GM18951 (cell line): ENCODE results near the gene KCNK3.

Source experiments
- POLR2A ChIP-seq: IDR thresholded peaks from 4 replicates; pipeline ENCODE4 v1.6.1; 2011; ENCODE audit warnings: mild to moderate bottlenecking; ENCODE audit not compliant: insufficient read length, insufficient read depth; ENCODE audit errors: extremely low read depth
- in situ Hi-C: fragments of 300-500 bp; cut with MboI; formaldehyde crosslinking; loops from one replicate; pipeline ENCODE4 v1.12.0; 2022; ENCODE audit warnings: low sequenced_read_pairs, mixed read lengths, inconsistent platforms; ENCODE audit not compliant: unreplicated experiment

The KCNK3 gene

DNA sequence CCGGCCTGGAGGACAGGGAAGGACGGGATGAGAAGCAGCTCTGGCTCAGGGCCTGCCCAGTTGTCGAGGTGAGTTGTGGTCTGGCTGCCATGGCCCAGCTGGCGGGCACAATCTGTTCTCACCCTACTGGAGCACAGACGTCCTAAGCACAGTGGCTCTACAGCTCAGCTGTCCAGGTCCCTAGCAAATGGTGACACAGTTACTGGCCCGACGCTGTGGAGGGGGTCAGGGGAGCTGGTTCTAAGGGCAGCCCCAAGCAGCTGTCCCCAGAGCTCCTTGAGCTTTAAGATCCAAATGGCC is 32.9 kb downstream of the KCNK3 start:
- in situ Hi-C loops: no loop called here
- TF ChIP-seq POLR2A: no peak

DNA sequence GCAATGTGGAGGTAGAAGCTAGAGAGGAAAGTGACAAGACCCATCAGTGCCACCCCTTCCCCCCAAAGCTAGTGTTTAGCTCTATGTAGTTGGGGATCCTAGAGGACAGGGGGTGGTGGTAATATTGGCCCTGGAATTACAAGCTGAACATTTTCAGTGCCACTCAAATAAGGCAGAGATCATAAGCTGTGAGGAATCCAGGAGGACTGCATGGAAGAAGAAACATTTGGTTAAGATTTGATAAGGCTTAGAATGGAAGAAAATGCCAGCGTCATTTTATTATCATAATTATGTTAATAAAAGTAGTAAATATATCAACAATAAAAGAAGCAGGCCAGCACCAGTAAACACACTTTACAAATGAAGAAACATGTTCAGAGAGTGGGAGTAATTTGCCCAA is 33.7 kb downstream of the KCNK3 start:
- no peak for TF ChIP-seq POLR2A
- in situ Hi-C loops: no loop called here

DNA sequence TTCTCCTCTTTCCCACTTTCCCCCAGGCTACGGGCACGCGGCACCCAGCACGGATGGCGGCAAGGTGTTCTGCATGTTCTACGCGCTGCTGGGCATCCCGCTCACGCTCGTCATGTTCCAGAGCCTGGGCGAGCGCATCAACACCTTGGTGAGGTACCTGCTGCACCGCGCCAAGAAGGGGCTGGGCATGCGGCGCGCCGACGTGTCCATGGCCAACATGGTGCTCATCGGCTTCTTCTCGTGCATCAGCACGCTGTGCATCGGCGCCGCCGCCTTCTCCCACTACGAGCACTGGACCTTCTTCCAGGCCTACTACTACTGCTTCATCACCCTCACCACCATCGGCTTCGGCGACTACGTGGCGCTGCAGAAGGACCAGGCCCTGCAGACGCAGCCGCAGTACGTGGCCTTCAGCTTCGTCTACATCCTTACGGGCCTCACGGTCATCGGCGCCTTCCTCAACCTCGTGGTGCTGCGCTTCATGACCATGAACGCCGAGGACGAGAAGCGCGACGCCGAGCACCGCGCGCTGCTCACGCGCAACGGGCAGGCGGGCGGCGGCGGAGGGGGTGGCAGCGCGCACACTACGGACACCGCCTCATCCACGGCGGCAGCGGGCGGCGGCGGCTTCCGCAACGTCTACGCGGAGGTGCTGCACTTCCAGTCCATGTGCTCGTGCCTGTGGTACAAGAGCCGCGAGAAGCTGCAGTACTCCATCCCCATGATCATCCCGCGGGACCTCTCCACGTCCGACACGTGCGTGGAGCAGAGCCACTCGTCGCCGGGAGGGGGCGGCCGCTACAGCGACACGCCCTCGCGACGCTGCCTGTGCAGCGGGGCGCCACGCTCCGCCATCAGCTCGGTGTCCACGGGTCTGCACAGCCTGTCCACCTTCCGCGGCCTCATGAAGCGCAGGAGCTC is 35.4 kb downstream of the KCNK3 start:
- no peak for TF ChIP-seq POLR2A
- in situ Hi-C loops: no loop called here

DNA sequence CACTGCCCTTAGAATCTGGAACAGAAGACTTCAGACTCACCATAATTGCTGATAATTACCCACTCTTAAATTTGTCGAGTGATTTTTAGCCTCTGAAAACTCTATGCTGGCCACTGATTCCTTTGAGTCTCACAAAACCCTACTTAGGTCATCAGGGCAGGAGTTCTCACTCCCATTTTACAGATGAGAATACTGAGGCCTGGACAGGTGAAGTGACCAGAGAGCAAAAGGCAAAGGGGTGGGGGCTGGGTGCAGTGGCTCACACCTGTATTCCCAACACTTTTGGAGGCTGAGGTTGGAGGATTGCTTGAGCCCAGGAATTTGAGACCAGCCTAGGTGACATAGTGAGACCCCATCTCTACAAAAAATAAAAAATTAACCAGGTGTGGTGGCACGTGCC is 36.8 kb downstream of the KCNK3 start:
- in situ Hi-C loops: no loop called here
- TF ChIP-seq POLR2A: no peak

DNA sequence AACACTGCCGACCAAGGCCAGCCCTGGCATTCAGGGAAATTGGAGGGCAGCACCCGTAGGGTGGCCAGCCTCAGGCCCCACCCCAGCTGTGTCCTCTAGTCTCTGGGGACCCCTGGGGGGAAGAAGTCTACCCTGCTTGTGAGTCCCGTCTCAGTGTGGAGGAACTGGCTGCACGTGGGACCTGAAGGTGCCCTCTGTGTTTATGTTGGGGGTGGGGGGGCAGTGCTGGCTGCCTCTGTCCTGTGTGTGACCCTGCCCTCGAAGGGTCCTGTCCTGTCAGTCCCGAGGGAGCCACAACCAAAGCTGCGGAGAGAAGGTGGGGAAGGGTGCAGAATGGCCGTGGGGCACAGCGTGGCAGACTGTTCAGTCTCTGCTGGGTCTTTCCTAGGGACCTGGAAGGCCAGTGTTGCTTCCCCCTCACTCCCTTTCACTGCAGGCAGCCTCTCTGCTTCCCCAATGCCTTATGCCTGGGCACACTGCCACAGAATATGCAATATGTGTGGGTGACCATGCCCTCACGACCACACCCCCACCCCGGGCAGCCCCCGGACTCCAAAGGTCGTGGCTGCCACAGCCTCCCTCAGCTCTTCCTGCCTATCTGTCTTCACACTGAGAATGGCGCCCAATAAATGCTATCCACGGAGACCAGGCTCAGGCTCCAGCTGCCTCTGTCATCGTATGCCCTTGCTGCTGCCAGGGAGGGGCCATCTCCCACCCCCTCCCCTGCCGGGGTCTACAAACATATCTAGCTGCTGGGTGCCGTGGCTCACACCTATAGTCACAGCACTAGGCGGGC is 38.2 kb downstream of the KCNK3 start:
- in situ Hi-C loops: no loop called here
- TF ChIP-seq POLR2A: no peak

DNA sequence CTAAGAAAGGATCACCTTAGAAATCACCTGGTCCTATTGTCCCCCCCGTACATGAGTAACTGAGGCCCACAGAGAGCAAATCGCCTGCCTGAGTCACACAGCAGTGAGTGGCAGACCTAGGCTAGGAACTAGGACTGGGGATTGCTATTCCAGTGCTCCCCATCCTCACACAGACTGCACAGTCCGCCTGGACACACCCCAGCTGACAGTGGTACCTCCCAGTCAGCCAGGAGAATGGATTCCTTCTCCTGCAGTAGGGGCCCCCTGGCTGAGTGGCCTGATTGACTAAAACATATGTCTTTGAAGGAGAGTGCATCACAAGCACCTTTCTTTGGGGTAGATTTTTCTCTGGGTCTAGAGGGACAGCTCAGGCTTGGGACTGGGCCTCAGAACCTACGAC is 39.2 kb downstream of the KCNK3 start:
- in situ Hi-C loops: no loop called here
- TF ChIP-seq POLR2A: no peak

DNA sequence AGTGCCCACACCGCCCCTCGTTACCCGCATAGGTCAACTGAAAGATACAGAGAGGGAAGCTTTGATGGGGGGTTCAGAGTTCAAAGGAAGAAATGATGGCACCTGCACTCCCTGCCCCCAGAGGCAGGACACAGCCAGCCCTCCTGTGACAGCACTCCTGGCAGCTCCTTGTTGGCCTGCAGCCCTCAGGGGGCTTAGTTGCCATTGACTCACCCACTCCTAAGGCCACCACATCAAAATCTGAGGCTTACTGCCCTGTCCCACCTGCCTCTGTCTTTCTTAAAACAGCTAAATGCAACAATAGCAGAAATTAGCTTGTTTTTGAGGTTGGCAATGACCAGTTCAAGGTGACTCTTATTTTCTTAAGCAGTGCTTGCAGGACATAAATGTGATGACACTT is 39.9 kb downstream of the KCNK3 start:
- no peak for TF ChIP-seq POLR2A
- in situ Hi-C loops: no loop called here

DNA sequence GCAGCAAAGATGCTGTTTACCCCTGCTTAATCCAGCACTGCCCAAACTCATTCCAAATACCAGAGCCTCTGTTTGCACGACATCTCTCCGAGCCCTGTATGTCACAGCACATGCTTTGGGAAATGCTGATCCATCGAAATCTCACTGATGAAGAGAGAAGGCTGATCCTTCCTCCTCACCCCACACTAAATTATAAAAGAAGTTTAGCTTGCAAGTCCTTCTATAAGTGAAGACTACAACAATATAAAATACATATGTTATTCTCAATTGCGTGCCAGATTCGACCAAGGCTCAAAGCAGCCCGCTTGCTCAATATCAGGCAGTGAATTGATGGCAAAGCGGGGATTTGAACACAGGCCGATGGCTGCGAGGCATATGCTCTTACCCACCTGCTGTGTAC is 40.9 kb downstream of the KCNK3 start:
- no peak for TF ChIP-seq POLR2A

DNA sequence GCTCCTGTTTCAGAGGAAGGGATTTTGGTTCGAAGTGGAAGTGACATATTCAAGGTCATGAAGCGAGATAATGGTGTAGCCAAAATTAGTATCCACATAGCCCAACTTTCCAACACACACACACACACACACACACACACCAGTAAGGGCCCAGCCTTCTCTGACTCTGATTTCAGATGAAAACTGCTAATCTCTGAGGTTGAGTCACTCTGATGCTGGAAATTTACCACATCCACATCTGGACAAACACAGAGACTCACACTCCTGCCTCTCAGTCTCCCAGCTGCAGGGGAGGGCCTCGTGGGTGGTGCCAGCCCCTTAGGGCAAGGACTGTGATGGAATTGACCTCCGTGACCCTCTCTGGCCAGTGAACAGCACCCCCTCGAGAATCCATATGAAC is 42.6 kb downstream of the KCNK3 start:
- in situ Hi-C loops: no loop called here
- TF ChIP-seq POLR2A: no peak

More for the DNA sequence above, 40.9 kb downstream of the KCNK3 start:
- in situ Hi-C loops: no loop called here

DNA sequence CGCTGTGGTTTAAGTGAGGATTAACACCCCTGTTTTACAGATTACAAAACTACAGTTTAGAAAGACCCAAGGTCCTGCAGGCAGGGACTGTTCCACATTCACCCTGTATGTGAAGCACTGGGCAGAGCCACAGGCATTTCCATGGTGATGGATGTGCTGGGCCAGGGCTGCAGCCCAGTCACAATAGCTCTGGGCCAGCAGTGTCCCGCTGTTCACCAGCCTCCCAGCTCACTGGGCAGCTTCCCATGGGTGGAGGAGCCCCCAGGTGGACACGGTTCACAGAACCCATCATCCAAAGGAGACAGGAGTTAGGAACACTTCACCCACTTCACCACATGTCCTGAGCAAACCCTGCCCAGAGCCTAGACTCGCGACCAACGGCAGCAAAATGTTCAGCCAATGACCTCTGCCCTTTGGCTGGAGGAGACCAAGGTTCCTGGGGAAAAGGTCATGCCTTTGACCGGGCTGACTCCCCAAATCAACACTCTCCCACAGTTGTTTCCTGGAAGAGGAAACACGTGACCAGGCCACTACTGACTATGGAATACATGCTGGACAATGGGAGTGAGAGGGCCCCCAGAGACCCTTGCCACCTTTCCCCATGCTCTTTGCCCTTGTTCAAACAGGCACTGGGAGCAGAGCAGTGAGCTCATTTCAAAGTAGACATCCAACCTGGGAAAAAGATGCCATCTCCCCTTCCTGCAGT is 43.5 kb downstream of the KCNK3 start:
- in situ Hi-C loops: no loop called here
- TF ChIP-seq POLR2A: no peak

DNA sequence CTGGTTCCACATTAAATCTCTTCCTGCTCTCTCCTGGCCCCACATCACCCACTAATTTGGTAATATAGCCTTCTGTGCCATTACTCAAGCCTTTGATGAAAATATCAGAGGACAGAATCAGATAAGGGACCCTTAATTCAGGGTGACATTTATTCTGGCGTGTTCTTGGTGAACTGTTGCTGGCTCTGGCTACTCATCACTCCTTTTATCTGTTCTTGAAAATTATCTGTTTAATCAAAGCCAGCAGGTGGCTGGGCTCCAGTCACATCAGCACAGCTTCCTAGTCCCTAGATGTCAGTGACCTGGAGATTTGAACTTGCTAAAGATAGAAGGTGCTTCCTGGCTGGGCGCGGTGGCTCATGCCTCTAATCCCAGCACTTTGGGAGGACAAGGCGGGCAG is 44.7 kb downstream of the KCNK3 start:
- TF ChIP-seq POLR2A: no peak
- in situ Hi-C loops: no loop called here

DNA sequence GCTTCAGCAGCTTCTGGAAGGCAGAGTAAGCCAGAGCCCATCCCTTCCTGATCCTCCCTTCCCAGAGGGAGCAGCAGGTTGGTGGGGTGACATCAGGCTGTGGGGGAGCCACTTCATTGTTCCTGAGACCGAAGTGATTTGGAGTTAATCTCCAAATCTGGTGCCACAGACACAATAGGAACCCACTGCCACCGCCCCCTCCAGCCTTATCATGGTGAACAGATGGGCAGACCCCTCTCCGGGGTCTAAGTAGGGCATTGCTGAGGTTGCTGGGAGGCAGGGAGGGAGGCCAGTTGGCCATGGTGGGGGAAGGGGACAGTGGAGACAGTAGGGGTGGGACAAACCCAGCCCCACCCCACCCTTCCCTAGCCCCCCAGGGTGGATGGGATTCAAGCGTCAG is 46.0 kb downstream of the KCNK3 start:
- TF ChIP-seq POLR2A: no peak
- in situ Hi-C loops: no loop called here

DNA sequence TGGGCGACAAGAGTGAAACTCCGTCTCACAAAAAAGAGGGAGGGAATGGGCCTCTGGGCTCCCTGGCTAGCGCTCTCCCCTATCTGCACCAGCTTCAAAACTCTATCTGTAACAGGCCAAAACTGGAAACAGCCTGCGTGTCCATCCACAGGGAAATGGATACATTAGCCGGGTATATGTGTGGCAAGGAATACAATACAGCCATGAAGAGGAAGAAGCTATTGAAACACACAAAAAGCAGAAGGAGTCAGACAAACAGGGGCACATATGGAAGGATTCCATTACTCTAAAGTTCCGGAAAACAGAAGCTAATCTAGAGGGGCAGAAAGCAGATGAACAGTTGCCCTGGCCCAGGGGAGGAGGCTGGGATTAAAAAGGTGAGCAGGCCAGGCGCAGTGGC is 47.0 kb downstream of the KCNK3 start:
- no peak for TF ChIP-seq POLR2A
- in situ Hi-C loops: no loop called here

DNA sequence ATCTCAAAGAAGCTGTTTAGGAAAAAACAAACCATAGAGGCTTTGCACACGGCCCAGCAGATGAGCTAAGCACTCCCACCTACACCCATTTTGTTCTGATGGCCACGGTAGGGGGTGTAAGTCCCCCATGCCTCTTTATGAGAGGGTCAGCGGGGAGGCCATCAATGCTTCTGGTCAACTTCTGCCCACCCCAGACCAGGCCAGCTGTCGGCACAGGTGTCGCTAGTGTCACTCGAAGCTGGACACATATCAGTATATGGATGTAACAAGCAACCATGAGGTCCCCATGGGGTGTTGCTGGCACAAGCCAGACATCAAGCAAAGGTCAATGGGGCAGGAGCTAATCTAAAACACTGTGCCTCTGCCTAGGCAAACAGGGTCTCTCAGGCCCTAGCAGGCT is 47.8 kb downstream of the KCNK3 start:
- no peak for TF ChIP-seq POLR2A
- in situ Hi-C loops: loop anchor here (10.0 kb wide), 1 partner anchor 136 kb away; no protein-coding TSS in a partner anchor

DNA sequence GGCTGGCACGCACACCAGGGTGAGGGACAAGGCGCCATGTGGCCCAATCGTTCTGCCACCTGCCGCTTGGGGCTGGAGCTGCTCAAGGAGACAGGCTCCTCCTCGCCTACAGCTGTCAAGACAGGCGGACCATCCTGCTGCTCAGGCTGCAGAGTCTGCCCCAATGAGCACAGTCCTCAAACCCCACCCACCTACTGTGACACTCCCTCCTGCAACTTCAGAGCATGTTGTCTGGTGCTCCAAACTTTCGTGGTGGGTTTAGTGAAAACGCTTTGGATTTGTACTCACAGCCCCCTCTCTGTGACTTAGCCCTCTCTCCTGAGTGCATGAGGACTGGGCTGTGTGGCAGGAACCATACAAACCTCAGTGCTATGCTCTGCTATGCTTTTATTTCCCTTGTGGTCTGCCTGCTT is 48.4 kb downstream of the KCNK3 start:
- TF ChIP-seq POLR2A: no peak
- in situ Hi-C loops: loop anchor here (10.0 kb wide), 1 partner anchor 136 kb away; no protein-coding TSS in a partner anchor
